NCI-H2107 treated with DMSO at 0.1 percent for 48 hours (cell line): ENCODE results near the gene CACNB1.
"Not testable (repeated sequence)": the region's sequence is repeated elsewhere in the genome, so short reads cannot be mapped to it uniquely, and the experiment has no call there.

Experiments used
- DNase-seq: peaks from one replicate; lab custom pipeline; 2025; ENCODE audit not compliant: unreplicated experiment; lab: John Stamatoyannopoulos, UW

CACNB1 gene

DNA sequence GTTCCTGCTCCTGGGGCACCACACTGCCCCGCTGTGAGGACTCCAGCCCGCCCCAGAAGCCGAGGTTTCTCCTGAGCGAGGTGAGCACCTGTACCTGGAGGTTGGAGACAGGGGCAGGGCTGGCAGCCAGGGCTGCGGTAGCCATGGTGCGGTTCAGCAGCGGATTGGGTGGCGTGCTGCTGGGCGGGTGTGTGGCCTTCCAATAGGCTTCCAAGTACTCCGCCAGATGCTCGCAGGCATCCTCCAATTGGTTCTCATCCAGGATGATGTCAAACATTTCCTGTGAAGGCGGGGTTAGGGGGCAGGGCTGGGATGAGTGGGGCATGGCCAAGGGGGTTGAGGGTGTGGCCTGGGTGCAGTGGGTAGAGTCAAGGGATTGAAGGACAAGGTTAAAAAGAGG lies 20.2 kb downstream of the CACNB1 start:
- no peak for DNase-seq

DNA sequence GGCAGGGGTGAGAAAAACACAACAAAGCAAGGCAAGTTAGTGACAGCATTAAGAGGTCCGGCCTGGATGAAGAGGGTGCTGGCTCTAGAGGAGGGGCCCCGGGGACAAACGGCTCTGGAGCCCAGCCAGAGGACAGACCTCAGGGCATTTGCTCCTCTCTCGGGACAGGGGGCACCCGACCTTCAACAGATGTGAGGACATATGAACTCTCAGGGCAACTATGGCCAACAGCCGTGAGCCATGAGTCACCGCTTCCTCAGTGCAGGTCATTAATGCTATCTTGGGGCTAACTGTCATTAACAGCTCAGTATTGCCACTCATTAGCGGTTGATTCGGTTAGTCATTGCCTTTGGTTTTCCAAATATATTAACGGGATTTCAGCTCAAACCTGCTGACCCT lies 21.8 kb downstream of the CACNB1 start:
- DNase-seq, result no peak

DNA sequence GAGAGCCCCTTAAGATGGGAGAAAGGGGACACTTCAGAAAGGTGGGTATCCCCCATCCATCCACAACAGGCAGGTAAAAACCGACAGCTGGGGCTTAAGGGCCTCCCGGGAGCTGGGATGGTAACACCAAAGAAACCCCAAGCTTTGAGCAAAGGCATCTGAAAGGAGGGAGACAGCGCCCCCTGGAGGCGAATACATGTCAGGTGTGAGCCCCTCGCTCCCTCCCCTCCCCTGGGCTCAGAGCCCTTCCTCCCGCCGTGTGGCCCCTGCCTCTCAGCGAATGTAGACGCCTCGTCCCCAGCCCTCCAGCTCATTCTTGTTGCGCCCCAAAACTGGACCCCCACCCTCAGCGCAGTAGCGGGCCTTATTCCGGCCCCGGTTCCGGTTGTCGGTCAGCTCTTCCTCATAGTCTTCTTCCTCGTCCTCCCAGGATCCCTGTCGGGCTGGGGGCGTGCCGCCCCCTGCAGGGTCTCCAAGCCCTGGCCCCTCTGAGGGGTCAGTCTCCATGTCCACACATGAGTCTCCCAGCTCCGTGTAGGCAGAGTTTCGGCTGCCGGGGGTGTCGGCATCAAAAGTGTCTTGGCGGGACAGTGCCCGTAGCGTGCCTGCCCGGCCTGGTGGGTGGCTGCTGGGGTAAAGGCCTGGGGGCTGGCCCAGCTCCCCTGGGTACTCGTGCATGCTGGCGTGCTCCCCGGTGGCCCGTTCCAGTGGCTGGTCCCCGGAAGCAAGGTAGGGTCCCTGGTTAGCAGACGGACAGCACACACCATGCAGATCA lies 22.4 kb downstream of the CACNB1 start:
- no peak for DNase-seq

DNA sequence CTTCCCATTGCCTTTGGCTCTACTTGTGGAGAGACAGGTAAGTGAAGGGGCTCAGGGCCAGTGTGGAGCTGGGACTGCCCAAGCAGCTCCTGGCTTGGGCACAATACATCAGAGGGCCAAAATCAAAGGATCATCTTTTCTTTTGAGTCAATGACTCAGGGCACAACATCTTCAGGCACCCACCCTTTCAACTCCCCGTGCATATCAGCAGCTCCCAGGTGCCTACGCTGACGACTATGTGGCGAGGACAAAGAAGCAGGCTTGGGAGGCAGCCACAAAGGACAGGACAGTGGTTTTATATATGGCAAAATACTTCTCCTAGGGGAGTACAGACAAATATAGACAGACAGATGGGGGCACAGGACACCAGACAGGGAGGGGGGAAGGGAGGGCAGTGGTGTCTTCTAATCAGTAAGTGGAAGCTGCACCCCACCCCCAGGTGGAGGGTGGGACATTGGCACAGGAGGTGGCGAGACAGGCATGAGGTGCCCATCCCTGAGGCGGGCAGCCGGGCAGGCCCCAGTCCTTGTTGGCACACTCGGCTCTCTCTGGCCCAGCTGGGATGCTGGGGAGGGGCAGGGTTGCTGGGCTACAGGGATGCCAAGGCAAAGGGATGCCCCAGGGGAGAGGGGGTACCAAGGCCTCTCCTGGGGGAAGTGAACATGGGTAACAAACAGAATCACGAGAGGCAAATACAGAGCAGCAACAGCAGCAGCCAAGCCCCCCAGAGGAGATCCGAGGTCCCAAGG lies 23.8 kb downstream of the CACNB1 start:
- DNase-seq, result no peak

DNA sequence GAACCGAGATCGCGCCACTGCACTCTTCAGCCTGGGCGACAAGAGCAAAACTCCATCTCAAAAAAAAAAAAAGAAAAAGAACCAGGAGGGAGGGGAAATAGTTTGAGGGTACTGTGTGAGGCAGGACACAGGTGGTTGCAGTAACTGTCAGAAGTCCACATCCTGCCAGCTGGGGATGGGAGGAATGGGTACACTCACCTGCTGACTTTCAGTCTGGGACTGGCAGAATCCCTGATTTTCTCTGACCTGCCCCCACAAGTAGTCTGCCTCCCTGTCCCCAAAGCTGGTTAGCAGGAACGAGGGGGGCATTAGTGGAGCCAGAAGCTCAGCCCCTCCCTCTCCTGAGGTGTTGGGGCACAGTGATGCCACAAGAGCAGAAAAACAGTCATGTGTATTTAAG lies 24.4 kb downstream of the CACNB1 start:
- DNase-seq, result no peak

DNA sequence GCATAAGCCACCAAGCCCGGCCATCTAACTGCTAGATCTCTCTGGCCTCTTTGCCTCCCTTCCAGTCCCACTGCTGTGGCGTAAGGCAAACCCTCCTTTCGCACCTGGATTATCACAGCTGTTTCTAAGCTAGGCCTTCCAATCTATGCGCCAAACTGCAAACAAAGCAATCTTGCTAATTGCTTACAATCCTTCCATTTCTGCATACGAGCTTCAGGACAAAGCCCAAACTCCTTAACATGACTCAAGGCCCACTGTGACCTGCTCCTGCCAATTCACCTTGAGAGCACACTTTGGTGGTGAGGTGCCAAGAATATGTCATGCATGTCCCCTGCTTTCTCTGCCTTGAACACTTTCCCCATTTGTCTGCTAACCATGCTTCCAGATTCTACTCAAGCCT lies 25.5 kb downstream of the CACNB1 start:
- DNase-seq, result no peak

DNA sequence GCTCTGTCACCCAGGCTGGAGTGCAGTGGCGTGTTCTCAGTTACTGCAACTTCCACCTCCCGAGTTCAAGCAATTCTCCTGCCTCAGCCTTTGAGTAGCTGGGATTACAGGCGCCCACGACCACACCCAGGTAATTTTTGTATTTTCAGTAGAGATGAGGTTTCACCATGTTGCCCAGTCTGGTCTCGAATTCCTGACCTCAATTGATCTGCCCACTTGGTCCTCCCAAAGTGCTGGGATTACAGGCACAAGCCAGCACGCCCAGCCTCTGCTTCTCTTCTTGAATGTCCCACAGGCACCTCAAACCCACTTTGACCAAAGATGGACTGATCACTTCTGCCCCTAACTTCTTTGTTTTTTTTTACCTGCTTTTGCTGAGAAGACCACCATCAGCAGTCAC lies 26.9 kb downstream of the CACNB1 start:
- DNase-seq, result no peak

DNA sequence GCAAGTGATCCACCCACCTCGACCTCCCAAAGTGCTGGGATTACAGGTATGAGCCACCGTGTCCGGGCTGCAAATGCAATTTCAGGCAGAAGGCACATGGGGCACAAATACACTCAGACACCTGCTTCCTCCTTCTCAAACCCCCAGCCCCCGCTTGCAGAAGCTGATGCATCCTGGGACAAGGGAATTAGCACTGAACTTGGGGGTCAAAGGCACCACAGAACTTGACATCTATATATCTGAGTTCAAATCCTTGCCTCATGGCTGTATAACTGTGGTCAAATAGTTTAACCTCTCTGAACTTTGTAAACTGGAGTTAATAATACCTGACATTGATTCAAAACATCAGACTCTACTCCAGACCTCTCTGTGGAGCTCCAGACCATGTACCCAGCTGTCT lies 27.4 kb downstream of the CACNB1 start:
- no peak for DNase-seq

DNA sequence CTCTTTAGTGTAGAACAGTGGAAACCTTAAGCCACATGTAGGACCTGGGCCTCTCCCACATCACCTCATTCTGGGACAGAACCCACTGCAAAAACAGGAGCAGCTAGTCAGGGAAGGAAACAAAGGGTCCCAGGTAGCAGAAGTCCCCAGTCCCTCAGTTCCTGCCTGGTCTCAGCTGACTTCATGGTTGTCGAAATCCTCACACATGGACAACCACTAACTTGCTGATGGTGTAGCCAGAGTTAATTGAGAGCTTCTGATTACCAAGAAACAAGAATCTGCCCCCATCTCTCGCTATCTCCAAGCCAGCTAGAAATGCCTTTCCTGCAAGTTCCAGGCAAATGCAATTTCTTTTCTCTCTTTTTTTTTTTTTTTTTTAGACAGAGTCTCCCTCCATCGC lies 28.0 kb downstream of the CACNB1 start:
- no peak for DNase-seq

DNA sequence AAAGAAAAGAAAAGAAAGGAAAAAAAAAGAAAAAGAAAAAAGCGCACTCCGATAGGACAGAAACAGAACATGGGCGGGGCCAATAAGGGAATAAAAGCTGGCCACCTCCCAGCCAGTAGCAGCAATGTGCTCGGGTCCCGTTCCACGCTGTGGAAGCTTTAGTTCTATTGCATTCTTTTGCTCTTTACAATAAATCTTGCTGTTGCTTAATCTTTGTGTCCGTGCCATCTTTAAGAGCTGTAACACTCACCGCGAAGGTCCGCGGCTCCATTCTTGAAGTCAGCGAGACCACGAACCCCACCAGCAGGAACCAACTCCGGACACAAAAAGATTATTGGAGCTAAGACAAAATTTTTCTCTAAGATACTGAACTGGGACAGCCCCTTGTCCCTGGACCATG lies 28.4 kb downstream of the CACNB1 start:
- DNase-seq, result no peak

DNA sequence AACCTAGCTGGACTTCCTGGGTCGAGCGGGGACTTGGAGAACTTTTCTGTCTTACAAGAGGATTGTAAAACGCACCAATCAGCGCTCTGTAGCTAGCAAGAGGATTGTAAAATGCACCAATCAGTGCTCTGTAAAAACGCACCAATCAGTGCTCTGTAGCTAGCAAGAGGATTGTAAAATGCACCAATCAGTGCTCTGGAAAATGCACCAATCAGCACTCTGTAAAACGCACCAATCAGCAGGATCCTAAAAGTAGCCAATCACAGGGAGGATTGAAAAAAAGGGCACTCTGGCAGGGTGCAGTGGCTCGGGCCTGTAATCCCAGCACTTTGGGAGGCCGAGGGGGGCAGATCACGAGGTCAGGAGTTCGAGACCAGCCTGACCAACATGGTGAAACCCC lies 29.0 kb downstream of the CACNB1 start:
- DNase-seq, result not testable (repeated sequence)

DNA sequence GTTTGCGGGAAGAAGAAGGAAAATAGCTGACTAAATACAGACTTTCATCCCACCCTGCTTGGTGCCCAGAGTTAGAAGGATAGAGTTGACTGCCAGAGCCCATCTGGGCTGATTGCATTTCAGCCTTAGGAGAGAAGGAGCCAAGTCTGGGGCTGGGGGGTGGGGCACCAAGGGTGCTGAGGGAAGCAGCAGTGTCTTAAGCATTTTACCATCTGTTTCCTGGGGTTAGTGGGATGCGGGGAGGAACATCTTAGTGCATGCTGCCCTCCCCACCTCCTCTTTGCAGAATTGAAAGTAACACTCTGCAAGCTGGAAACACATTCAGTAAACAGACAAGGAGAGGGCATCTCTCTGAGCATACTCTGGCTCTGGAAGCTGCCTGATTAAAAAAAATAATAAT lies 30.0 kb downstream of the CACNB1 start:
- DNase-seq, result no peak

DNA sequence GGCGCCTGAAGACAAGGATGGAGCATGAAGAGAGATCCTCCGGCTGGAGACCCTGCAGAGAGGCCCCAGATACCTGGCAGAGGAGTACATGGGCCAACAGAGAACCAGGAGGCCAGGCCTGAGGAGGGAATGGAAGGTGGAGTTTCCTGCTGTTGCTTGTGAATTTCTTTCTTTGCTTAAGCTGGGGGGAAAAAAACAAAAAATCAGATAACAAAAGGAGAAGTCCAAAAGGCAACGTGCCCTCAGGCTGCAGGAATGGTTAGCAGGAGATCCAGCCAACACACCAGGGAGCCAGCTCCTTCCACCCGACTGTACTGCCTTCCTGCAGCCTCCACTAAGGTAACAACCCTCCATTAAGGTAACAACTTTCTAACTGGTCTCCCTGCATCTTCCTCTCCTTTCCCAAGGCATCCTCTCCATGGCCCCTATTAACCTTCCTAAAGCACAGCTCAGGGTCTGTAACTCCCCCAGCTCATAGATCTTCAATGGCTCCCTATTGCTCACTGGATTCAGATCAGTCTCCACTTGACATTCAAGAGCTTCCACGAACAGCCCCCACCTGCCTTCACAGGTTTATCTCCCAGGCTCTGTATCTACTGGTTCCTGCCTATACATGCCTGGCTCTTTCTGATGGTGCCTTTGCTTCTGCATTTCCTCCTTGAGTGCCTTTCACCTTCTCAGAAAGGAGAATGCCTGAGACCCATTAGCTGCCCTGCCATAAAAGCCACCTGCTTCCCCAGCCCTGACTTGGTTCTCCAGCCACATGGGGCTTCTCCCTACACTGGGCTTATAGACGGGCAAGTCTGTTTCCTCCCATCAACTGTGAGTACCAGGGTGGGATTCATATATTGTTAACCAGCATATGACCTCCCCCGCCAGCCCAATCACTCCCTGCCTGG lies 30.8 kb downstream of the CACNB1 start:
- DNase-seq, result no peak

DNA sequence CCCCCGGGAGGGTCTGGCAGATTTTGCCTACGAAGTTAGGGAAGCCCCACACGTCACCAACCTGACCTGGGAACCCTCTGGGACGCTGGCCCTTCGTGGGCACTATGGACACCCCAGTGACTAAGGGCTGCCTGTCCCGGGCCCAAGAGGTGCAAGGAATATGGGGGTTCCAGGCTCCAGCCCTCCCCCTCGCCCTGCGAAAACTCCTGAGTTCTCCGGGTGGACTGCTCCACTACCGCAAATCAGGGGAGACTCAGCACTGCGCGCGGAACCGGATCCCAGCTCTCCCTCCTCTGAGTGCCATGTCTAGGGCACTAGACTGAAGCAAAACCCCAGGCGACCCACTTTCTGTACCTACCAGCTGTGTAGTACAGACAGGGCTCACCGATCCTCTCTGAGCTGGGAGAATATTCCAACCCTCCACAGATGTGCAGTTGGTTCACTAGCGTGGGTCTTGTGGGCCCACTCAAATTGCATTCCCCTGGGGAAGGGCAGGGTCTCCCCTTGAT lies 31.6 kb downstream of the CACNB1 start, which contains the start of gene ARL5C:
Gene ARL5C (minus strand): TSS at position 321 of the 509 bp plus-strand sequence. CDS start 401 bp downstream, outside the sequence.
- no peak for DNase-seq

DNA sequence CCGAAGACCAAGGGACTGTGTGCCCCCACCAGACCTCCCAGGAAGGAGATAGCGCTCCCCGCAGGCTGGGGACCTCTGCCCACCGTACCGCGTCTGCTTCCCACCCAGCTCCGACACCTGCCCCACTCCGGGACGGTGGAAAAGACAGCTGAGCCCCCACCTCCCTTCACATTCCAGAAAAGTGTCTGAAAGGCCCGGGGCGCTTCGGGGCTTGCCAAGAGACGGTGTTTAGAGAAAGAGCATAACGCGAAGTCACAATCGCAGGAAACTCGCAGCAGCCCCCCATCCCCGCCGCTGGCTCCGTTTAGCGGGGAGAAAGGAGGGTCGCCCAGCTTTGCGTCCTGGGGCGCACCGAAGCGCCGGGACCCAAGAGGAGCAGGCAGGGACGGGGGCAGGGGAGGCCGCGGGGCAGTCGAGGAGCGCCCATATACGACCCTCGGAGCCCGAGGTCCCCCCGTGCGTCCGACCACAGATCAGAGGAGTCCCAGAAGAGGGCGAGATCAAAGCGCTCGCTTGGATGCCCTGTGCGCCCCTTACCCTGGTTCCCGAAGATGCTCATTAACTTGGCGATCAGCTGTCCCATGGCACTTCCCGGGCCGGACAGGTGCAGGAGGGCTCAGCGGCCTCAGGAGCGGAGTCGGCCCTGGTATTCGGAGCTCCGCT lies 32.2 kb downstream of the CACNB1 start:
- no peak for DNase-seq

DNA sequence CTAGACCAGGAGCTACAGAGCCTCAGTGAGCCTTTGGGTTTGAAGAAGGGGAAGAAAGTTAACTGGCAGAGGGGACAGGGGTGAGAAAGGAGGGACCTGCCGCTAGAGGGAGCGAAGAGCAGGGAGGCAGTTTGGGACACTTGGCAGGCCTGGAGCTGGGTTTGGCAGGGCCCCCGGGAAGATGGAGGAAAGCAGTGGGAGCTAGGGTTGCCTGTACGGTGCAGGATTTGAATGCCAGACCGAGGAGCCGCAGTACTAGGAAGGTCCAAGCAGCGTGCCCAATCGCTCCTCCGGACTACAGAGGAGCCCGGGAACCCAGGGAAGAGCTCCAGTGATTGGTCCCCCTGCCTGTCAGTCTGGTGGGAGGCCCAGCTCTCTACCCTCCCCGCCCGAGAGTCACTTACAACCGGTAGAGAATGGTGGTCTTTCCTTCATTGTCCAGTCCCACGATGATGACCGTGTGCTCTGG lies 32.8 kb downstream of the CACNB1 start:
- peak; percentile 38 for DNase-seq

DNA sequence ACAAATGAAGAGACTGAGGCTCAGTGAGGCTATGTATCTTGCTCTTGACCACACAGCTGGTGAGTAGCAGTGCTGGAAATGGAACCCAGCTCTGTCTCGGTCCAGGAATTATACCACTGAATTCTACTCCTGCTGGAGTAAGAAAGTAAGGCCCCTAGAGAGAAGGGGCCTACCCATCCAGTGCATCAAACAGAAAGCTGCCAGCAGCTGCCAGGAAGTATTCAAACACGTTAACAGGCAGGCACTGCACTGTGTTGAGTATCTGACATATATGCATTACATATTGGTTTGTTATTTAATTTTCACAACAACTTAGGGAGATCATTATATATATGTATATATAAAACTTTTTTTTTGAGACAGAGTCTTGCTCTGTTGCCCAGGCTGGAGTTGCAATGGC lies 35.5 kb downstream of the CACNB1 start:
- DNase-seq, result no peak

DNA sequence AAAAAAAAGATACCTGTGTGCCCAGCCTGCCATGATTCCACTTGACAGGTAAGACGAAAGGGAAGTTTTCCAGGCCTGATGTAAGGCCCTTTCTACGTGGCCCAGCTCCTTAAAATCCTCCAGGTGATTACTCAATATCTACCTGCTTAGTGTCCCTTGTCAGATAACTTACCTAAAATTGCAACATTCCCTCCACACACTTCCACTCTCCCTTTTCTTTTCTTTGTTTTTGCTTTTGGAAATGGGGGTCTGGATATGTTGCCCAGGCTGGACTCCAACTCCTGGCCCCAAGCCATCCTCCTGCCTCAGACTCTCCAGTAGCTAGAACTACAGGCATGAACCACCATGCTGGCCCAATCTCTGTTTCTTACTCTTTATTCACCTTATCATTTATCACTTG lies 38.8 kb downstream of the CACNB1 start:
- no peak for DNase-seq

DNA sequence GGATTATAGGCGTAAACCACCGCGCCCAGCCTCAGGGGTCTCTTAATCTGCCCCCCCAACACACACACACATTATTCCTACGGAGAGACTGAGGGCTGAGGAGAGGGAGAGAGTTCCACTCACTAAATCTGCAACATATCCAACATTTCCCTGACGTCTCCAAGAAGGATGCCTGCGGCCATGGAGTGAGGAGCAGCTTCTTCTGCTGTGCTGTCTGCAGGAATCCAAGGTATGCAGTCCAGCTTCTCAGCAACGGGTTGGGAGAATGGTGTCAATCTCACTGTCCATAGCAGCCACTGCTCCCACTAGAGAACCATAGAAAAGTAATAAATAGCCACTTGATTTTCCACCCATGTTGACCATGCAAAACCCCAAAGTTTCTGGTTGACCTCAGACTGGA lies 41.0 kb downstream of the CACNB1 start:
- no peak for DNase-seq

DNA sequence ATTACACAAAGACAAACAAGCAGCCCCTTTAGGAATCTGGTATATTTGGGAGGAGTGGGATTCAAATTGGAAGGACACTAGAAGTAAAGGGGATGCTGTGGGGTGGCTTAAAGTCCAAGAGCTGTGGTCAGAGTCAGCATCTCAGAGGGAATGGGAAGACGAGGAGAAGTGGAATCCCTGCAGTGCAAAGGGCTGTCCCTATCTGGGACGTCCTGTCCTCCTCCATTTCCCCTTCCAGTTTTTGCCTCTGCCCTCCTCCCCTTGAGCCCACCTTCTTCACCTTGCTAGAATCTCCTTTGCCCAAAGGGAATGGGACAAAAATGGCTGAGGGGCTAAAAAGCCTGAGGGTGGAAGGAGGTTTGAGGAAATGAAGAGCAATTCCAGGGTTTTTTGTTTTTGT lies 41.8 kb downstream of the CACNB1 start:
- DNase-seq, result no peak

DNA sequence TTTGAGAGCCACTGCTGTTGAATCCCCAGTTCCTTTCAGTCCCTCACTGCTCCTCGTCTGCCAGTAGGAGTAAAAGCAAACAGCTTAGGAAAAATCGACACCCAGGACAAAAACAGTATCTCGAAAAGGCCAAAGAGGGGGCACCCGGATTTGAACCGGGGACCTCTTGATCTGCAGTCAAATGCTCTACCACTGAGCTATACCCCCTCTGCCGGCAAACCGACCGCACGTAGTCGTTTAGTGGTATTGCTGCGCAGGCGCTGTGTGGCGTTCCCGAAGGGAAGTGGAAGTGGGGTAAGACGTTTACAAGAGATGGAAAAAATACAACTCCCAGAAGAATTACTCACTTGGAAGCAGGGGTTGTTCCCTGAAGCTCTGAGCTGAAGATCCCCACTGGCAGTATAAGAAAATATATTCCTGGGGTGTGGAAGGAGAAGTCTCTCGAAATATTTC lies 43.8 kb downstream of the CACNB1 start:
- DNase-seq, result peak; percentile 57
